Ishikawa (cell line): ENCODE results near the gene FAM124B.

Source experiments
- CEBPB ChIP-seq: IDR thresholded peaks from 2 replicates; pipeline ENCODE4 v1.6.1; 2012
- CREB1 ChIP-seq: IDR thresholded peaks from 2 replicates; pipeline ENCODE4 v1.6.1; 2012; ENCODE audit warnings: low read depth
- EGR1 ChIP-seq: IDR thresholded peaks from 2 replicates; pipeline ENCODE4 v1.6.1; 2012
- EP300 ChIP-seq: IDR thresholded peaks from 2 replicates; pipeline ENCODE4 v1.6.1; 2012; ENCODE audit warnings: borderline replicate concordance
- FOXM1 ChIP-seq: IDR thresholded peaks from 2 replicates; pipeline ENCODE4 v1.6.1; 2012; ENCODE audit warnings: low read depth, borderline replicate concordance
- NFIC ChIP-seq: IDR thresholded peaks from 2 replicates; pipeline ENCODE4 v1.6.1; 2012
- RAD21 ChIP-seq: IDR thresholded peaks from 2 replicates; pipeline ENCODE4 v1.6.1; 2012; ENCODE audit warnings: low read depth
- TAF1 ChIP-seq: IDR thresholded peaks from 2 replicates; pipeline ENCODE4 v1.6.1; 2012; ENCODE audit warnings: low read depth, mild to moderate bottlenecking
- TCF12 ChIP-seq: IDR thresholded peaks from 2 replicates; pipeline ENCODE4 v1.6.1; 2012; ENCODE audit warnings: low read depth
- TEAD4 ChIP-seq: IDR thresholded peaks from 2 replicates; pipeline ENCODE4 v1.6.1; 2012
- YY1 ChIP-seq: IDR thresholded peaks from 2 replicates; pipeline ENCODE4 v1.6.1; 2012; ENCODE audit warnings: low read depth
- ZBTB7A ChIP-seq: IDR thresholded peaks from 2 replicates; pipeline ENCODE4 v1.6.1; 2012; ENCODE audit warnings: low read depth
- TF ChIP-seq, protein P1 (sequence below): IDR thresholded peaks from 2 replicates; pipeline ENCODE4 v1.6.1; 2012
- TF ChIP-seq, protein P2 (sequence below): IDR thresholded peaks from 2 replicates; pipeline ENCODE4 v1.6.1; 2012
- TF ChIP-seq, protein P3 (sequence below): IDR thresholded peaks from 2 replicates; pipeline ENCODE4 v1.6.1; 2012; ENCODE audit warnings: low read depth, mild to moderate bottlenecking

The FAM124B gene

DNA sequence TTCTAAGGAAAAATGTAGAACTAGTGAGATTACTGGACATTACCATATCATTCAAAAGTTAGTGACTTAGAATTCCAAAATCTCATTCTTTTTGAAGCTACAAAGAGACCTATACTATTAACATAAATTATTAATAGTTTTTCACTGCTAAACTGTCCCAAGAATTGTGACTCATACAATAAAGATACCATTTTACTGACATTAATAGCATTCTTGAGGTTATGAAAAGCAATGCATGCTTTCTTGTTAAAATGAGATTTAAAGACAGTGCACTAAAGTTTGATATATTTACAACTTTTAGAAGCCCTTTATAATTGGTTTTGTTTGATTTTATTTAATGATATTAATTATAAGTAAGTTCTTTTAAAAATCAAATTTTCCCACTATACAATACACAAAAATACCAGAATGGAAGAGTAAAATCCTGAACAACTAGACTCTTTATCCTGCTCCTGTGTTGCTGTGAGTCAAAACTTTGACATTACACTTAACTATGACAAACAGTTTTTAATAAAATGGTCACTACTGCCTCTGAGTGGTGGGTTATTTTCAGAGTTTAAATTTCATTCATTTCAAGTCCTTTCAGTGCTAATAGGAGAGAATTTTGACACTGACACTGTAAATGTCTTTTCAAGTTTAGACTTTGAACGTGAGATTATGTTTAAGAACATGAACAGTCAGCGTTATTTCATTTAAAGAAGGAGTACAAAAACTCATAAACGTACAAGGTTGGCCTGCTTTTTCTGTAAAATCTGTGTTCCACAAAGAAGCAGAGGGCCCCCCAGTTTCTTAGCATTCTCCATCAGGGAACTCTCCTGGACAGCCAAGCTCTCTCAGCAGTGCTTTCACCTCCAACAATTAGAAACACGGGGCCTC lies 54.5 kb downstream of the FAM124B start:
- TF ChIP-seq NFIC (no peak), TCF12 (no peak), CEBPB (no peak), ZBTB7A (no peak), TAF1 (no peak), YY1 (no peak), FOXM1 (no peak), EGR1 (no peak), RAD21 (no peak), TEAD4 (no peak), EP300 (no peak)
- TF ChIP-seq, protein P1, sequence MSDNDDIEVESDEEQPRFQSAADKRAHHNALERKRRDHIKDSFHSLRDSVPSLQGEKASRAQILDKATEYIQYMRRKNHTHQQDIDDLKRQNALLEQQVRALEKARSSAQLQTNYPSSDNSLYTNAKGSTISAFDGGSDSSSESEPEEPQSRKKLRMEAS, result no peak
- TF ChIP-seq, protein P2, sequence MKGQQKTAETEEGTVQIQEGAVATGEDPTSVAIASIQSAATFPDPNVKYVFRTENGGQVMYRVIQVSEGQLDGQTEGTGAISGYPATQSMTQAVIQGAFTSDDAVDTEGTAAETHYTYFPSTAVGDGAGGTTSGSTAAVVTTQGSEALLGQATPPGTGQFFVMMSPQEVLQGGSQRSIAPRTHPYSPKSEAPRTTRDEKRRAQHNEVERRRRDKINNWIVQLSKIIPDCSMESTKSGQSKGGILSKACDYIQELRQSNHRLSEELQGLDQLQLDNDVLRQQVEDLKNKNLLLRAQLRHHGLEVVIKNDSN, result no peak
- TF ChIP-seq, protein P3, sequence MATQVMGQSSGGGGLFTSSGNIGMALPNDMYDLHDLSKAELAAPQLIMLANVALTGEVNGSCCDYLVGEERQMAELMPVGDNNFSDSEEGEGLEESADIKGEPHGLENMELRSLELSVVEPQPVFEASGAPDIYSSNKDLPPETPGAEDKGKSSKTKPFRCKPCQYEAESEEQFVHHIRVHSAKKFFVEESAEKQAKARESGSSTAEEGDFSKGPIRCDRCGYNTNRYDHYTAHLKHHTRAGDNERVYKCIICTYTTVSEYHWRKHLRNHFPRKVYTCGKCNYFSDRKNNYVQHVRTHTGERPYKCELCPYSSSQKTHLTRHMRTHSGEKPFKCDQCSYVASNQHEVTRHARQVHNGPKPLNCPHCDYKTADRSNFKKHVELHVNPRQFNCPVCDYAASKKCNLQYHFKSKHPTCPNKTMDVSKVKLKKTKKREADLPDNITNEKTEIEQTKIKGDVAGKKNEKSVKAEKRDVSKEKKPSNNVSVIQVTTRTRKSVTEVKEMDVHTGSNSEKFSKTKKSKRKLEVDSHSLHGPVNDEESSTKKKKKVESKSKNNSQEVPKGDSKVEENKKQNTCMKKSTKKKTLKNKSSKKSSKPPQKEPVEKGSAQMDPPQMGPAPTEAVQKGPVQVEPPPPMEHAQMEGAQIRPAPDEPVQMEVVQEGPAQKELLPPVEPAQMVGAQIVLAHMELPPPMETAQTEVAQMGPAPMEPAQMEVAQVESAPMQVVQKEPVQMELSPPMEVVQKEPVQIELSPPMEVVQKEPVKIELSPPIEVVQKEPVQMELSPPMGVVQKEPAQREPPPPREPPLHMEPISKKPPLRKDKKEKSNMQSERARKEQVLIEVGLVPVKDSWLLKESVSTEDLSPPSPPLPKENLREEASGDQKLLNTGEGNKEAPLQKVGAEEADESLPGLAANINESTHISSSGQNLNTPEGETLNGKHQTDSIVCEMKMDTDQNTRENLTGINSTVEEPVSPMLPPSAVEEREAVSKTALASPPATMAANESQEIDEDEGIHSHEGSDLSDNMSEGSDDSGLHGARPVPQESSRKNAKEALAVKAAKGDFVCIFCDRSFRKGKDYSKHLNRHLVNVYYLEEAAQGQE, result no peak

DNA sequence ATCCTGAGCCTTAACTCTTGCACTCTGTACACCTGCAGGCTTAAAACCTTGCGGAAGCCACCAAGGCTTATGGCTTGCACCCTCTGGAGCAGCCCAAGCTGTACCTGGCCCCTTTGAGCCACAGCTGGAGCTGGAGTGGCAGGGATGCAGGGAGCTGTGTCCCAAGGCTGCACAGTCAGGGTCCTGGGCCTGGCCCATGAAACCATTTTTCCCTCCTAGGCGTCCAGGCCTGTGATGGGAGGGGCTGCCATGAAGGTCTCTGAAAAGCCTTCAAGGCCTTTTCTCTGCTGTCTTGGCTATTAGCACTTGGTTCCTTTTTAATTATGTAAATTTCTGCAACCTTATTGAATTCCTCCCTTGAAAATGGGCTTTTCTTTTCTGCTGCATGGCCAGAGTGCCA lies 56.4 kb downstream of the FAM124B start:
- TF ChIP-seq TEAD4 (no peak), CREB1 (no peak), CEBPB (no peak), TAF1 (no peak), YY1 (no peak), ZBTB7A (no peak), EGR1 (no peak), FOXM1 (no peak)
- TF ChIP-seq, protein P3, result no peak
- TF ChIP-seq, protein P1, result no peak

DNA sequence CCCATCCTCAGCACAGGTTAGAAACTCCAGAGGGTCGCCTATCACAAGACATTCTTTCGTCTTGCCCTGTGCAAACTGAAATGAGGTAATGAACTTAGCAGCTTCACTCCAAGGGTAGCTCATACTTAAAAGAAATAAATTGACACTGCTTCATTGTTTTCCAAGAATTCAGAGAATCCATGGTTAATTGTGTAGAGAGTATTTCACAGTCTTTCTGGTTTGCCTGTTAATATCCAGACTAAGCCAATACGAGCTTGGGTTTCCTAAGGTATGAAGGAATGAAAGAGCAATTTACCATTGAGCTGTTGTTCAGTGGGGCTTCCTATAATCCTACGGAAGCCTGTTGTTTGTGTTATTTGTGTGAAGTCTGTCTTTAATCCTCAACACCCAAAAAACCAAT lies 58.7 kb downstream of the FAM124B start:
- TF ChIP-seq YY1, result no peak
- no peak for TF ChIP-seq NFIC
- TF ChIP-seq EP300, result no peak
- TF ChIP-seq, protein P1, result no peak
- TF ChIP-seq, protein P3, result no peak
- no peak for TF ChIP-seq CREB1
- TF ChIP-seq, protein P2, result no peak
- TF ChIP-seq TCF12, result no peak
- no peak for TF ChIP-seq FOXM1
- TF ChIP-seq EGR1, result no peak

DNA sequence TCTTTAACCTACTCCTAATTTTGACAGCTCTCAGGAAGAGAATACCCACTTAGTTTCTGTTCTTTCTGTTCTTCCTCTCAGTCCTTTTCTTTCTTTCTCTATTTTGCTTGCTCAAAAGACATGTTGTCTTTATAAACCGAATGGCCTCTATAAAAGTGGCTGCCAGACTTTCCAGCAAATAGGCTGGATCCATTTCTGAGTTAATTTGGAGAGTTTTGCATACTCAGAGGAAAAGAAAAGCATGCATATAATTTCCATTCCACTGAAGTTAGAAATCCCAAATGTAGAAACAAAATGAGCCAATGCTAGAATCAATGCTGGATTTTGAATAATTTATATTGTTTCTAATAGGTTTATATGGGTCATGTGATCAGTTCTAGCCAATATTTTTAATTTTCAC lies 65.9 kb downstream of the FAM124B start:
- no peak for TF ChIP-seq EGR1

DNA sequence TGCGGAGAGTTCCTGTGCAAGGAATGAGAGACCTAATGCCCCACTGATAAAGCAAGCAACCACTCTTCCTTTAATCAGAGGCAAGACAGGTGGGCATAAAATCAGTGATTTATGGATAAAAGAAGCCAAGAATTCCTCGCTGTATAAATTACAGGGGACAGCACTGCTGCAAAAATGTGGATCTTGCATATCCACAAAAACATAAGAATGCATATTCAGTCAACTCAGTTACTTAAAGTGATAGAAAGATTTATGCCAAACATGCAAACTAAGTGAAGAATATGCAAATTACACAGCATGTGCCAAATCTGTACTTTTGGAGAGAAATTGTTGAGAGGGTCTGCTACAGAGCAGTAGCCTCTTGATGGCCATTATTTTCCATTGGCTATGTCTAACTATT lies 67.2 kb downstream of the FAM124B start:
- TF ChIP-seq ZBTB7A (no peak), CREB1 (no peak), NFIC (no peak), RAD21 (no peak), TAF1 (no peak), TCF12 (no peak)
- TF ChIP-seq, protein P2, result no peak
- TF ChIP-seq, protein P1, result no peak
